Neural progenitor cell (in vitro differentiated cells): ENCODE results near the gene CASK. TPM values are rescaled to one million over a fixed set of nuclear protein-coding genes. Genes with fewer than 3 reads are reported as not detected.

ENCODE experiments used
- DNase-seq: peaks from one replicate; pipeline ENCODE4 v3.0.0-alpha.2; 2016; ENCODE audit warnings: low spot score
- H2AFZ ChIP-seq: fragments of 200-600 bp; sonication (generic); replicated peaks from 2 replicates; pipeline ENCODE4 v1.6.1; 2016; ENCODE audit warnings: antibody characterized with exemption
- H3F3A ChIP-seq: fragments of 200-600 bp; sonication (generic); 2 replicates; pipeline ENCODE4 v1.6.1; 2016; ENCODE audit warnings: antibody characterized with exemption, low read depth
- H3K27ac ChIP-seq: fragments of 200-600 bp; sonication (generic); 2 replicates; pipeline ENCODE4 v1.5.1; 2016; ENCODE audit warnings: mild to moderate bottlenecking
- H3K27me3 ChIP-seq: fragments of 200-600 bp; sonication (generic); 2 replicates; pipeline ENCODE4 v1.6.1; 2016; ENCODE audit warnings: mild to moderate bottlenecking, moderate library complexity
- H3K36me3 ChIP-seq: fragments of 200-600 bp; sonication (generic); 2 replicates; pipeline ENCODE4 v1.5.1; 2016
- H3K4me1 ChIP-seq: fragments of 200-600 bp; sonication (generic); 2 replicates; pipeline ENCODE4 v1.6.1; 2016; ENCODE audit warnings: mixed run types
- H3K4me2 ChIP-seq: fragments of 200-600 bp; sonication (generic); 2 replicates; pipeline ENCODE4 v1.6.1; 2016
- H3K4me3 ChIP-seq: fragments of 200-600 bp; sonication (generic); 2 replicates; pipeline ENCODE4 v1.5.1; 2016
- H3K79me2 ChIP-seq: fragments of 200-600 bp; sonication (generic); 2 replicates; pipeline ENCODE4 v1.6.1; 2016; ENCODE audit warnings: low read depth
- H3K9ac ChIP-seq: fragments of 200-600 bp; sonication (generic); 2 replicates; pipeline ENCODE4 v1.6.1; 2016
- H3K9me3 ChIP-seq: fragments of 200-600 bp; sonication (generic); 2 replicates; pipeline ENCODE4 v1.5.1; 2016; ENCODE audit warnings: low read depth
- H4K20me1 ChIP-seq: fragments of 200-600 bp; sonication (generic); 2 replicates; pipeline ENCODE4 v1.6.1; 2016; ENCODE audit warnings: low read depth
- H3K27ac Mint-ChIP-seq: 3 replicates; pipeline ENCODE4 v1.8.0; 2021; ENCODE audit warnings: mixed read lengths
- H3K27me3 Mint-ChIP-seq: 2 replicates; pipeline ENCODE4 v1.8.0; 2022; ENCODE audit warnings: low read depth, mild to moderate bottlenecking, inconsistent platforms, moderate library complexity, mixed read lengths; ENCODE audit not compliant: insufficient read depth
- H3K36me3 Mint-ChIP-seq: 3 replicates; pipeline ENCODE4 v1.8.0; 2021; ENCODE audit warnings: mixed read lengths
- H3K4me1 Mint-ChIP-seq: 3 replicates; pipeline ENCODE4 v1.8.0; 2021; ENCODE audit warnings: mixed read lengths
- H3K4me3 Mint-ChIP-seq: 3 replicates; pipeline ENCODE4 v1.8.0; 2021; ENCODE audit warnings: mild to moderate bottlenecking, moderate library complexity, mixed read lengths
- H3K9me3 Mint-ChIP-seq: 3 replicates; pipeline ENCODE4 v1.8.0; 2020; ENCODE audit warnings: mixed read lengths
- CTCF ChIP-seq: fragments of 200-600 bp; sonication (generic); IDR thresholded peaks from 2 replicates; pipeline ENCODE4 v1.5.1; 2017; ENCODE audit warnings: antibody characterized with exemption, mild to moderate bottlenecking
- EZH2 ChIP-seq: fragments of 200-600 bp; sonication (generic); IDR thresholded peaks from 2 replicates; pipeline ENCODE4 v1.6.1; 2017; ENCODE audit warnings: antibody characterized with exemption, mild to moderate bottlenecking, moderate library complexity
- EZH2phosphoT487 ChIP-seq: fragments of 200-600 bp; sonication (generic); IDR thresholded peaks from 2 replicates; pipeline ENCODE4 v1.6.1; 2017; ENCODE audit warnings: antibody characterized with exemption
- total RNA-seq: library from RNA; depleted of rRNA; stranded (reverse); fragments of >200 nt; gene quantifications from 2 replicates; pipeline ENCODE4 v1.2.3, GENCODE V29; 2015; ENCODE audit warnings: low replicate concordance

Gene CASK
- total RNA-seq, 1 donor from 2014 or later: 85.4 TPM

- Histone ChIP-seq H3K4me3 (peak overlapping the region; percentile 68), H3K79me2 (peaks cover 61% of the 10 kb centered on the region), H3K4me2 (peak overlapping the region; percentile 77), H3K27me3 (no peaks in the 10 kb centered on the region), H2AFZ (no peak overlapping the region), H3K4me1 (peaks cover 23% of the 10 kb centered on the region), H3K9me3 (no peaks in the 10 kb centered on the region), H4K20me1 (peaks cover 43% of the 10 kb centered on the region), H3K9ac (peak overlapping the region; percentile 10), H3F3A (no peaks in the 10 kb centered on the region), H3K27ac (no peak overlapping the region), H3K36me3 (no peaks in the 10 kb centered on the region)
- peaks cover 2% of the 10 kb centered on the region for H3K27me3 Mint-ChIP-seq
- H3K27ac Mint-ChIP-seq: peak overlapping the region; percentile 58
- no peaks in the 10 kb centered on the region for H3K36me3 Mint-ChIP-seq
- peak overlapping the region; percentile 92 for H3K4me3 Mint-ChIP-seq
- no peak for TF ChIP-seq EZH2phosphoT487
- TF ChIP-seq CTCF: no peak
- no peak for TF ChIP-seq EZH2
- DNase-seq: peak; percentile 8
- peaks cover 3% of the 10 kb centered on the region for H3K4me1 Mint-ChIP-seq
- H3K9me3 Mint-ChIP-seq: peaks cover 9% of the 10 kb centered on the region
These were observed 1.6 kb downstream of the CASK start for GRCh38 chrX:41921492-41922430.

GRCh38 chrX:41919870-41920269, 3.5 kb downstream of the CASK start:
- DNase-seq: no peak
- no peak overlapping the region for H3K4me3 Mint-ChIP-seq
- H3K4me1 Mint-ChIP-seq: peaks cover 3% of the 10 kb centered on the region
- Histone ChIP-seq H3K36me3 (no peaks in the 10 kb centered on the region), H3K4me3 (no peak overlapping the region), H3K9ac (no peak overlapping the region), H3K4me1 (peaks cover 23% of the 10 kb centered on the region), H3K4me2 (no peak overlapping the region), H4K20me1 (peaks cover 52% of the 10 kb centered on the region), H3K27ac (no peak overlapping the region), H3K79me2 (peaks cover 80% of the 10 kb centered on the region), H2AFZ (no peak overlapping the region), H3F3A (no peaks in the 10 kb centered on the region), H3K9me3 (no peaks in the 10 kb centered on the region), H3K27me3 (no peaks in the 10 kb centered on the region)
- peaks cover 4% of the 10 kb centered on the region for H3K36me3 Mint-ChIP-seq
- H3K9me3 Mint-ChIP-seq: peaks cover 13% of the 10 kb centered on the region
- H3K27ac Mint-ChIP-seq: no peak overlapping the region
- H3K27me3 Mint-ChIP-seq: no peaks in the 10 kb centered on the region
- TF ChIP-seq EZH2phosphoT487 (no peak), CTCF (no peak), EZH2 (no peak)

- H3K4me2 ChIP-seq: peak overlapping the region; percentile 46
- H3K27ac ChIP-seq: no peak overlapping the region
- no peaks in the 10 kb centered on the region for H3F3A ChIP-seq
- Mint-ChIP-seq H3K4me1 (peaks cover 3% of the 10 kb centered on the region), H3K36me3 (peaks cover 6% of the 10 kb centered on the region), H3K4me3 (no peak overlapping the region), H3K9me3 (peaks cover 6% of the 10 kb centered on the region), H3K27me3 (no peaks in the 10 kb centered on the region), H3K27ac (no peak overlapping the region)
- no peak overlapping the region for H3K4me3 ChIP-seq
- no peak for TF ChIP-seq CTCF
- TF ChIP-seq EZH2: no peak
- TF ChIP-seq EZH2phosphoT487: no peak
- H3K79me2 ChIP-seq: peaks cover 100% of the 10 kb centered on the region
- H3K9me3 ChIP-seq: no peaks in the 10 kb centered on the region
- peaks cover 66% of the 10 kb centered on the region for H4K20me1 ChIP-seq
- no peak overlapping the region for H3K9ac ChIP-seq
- H2AFZ ChIP-seq: no peak overlapping the region
- no peaks in the 10 kb centered on the region for H3K36me3 ChIP-seq
- peaks cover 29% of the 10 kb centered on the region for H3K4me1 ChIP-seq
- no peaks in the 10 kb centered on the region for H3K27me3 ChIP-seq
- no peak for DNase-seq
These were observed 5.8 kb downstream of the CASK start for GRCh38 chrX:41917517-41917916.
